Nephron progenitor cell (in vitro differentiated cells): Measurements from ENCODE around the gene KRT5.
A peak's percentile ranks its signal among the peaks of the same experiment; 100 is the strongest.
"Not testable (repeated sequence)": the region's sequence is repeated elsewhere in the genome, so short reads cannot be mapped to it uniquely, and the experiment has no call there.

ENCODE experiments used
- DNase-seq: peaks from one replicate; pipeline ENCODE4 v3.0.0; 2021
- H3K27ac Mint-ChIP-seq: 2 replicates; pipeline ENCODE4 v1.8.0; 2021; ENCODE audit warnings: mild to moderate bottlenecking, moderate library complexity, mixed read lengths
- H3K27me3 Mint-ChIP-seq: 2 replicates; pipeline ENCODE4 v1.8.0; 2021; ENCODE audit warnings: mild to moderate bottlenecking, low read depth, mixed read lengths; ENCODE audit not compliant: poor library complexity
- H3K36me3 Mint-ChIP-seq: 2 replicates; pipeline ENCODE4 v1.8.0; 2021; ENCODE audit warnings: low read depth, mixed read lengths
- H3K4me1 Mint-ChIP-seq: 2 replicates; pipeline ENCODE4 v1.8.0; 2021; ENCODE audit warnings: mixed read lengths
- H3K4me3 Mint-ChIP-seq: 2 replicates; pipeline ENCODE4 v1.8.0; 2021; ENCODE audit warnings: mild to moderate bottlenecking, moderate library complexity, mixed read lengths
- H3K9me3 Mint-ChIP-seq: 2 replicates; pipeline ENCODE4 v1.8.0; 2021; ENCODE audit warnings: mild to moderate bottlenecking, moderate library complexity, mixed read lengths
- TF ChIP-seq, protein P1 (sequence below): fragments of 200-600 bp; sonication (generic); IDR thresholded peaks from 2 replicates; pipeline ENCODE4 v1.5.0; 2021; ENCODE audit warnings: antibody characterized with exemption

KRT5 gene

DNA sequence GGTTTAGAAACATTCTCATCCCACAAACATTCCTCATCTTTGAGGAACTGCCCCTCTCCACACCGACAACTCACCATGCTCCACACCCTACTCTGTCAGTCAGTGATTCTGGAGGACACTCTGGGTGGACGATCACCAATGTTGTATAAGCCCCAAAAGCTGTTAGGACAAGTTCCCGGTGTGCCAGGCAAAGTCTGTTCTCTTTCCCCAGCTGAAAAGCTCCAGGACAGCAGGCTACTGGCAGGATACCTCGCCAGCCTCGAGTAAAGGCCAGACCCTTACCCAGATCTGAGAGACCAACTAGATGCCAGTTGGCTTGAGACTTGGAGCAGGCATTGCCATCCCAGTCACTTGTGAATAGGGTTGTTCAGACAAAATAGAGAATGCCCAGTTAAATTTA lies 12.0 kb downstream of the KRT5 start:
- DNase-seq = no peak
- H3K4me1 Mint-ChIP-seq = no peaks in the 10 kb centered on the region
- H3K27me3 Mint-ChIP-seq = no peaks in the 10 kb centered on the region
- TF ChIP-seq, protein P1, sequence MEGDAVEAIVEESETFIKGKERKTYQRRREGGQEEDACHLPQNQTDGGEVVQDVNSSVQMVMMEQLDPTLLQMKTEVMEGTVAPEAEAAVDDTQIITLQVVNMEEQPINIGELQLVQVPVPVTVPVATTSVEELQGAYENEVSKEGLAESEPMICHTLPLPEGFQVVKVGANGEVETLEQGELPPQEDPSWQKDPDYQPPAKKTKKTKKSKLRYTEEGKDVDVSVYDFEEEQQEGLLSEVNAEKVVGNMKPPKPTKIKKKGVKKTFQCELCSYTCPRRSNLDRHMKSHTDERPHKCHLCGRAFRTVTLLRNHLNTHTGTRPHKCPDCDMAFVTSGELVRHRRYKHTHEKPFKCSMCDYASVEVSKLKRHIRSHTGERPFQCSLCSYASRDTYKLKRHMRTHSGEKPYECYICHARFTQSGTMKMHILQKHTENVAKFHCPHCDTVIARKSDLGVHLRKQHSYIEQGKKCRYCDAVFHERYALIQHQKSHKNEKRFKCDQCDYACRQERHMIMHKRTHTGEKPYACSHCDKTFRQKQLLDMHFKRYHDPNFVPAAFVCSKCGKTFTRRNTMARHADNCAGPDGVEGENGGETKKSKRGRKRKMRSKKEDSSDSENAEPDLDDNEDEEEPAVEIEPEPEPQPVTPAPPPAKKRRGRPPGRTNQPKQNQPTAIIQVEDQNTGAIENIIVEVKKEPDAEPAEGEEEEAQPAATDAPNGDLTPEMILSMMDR = no peak
- H3K36me3 Mint-ChIP-seq = peaks cover 7% of the 10 kb centered on the region
- H3K4me3 Mint-ChIP-seq = no peak overlapping the region
- H3K9me3 Mint-ChIP-seq = peaks cover 21% of the 10 kb centered on the region
- no peak overlapping the region for H3K27ac Mint-ChIP-seq

GRCh38 chr12:52506858-52507715 lies 13.1 kb downstream of the KRT5 start:
- TF ChIP-seq, protein P1 = peak; percentile 55
- Mint-ChIP-seq H3K4me1 (no peaks in the 10 kb centered on the region), H3K27me3 (no peaks in the 10 kb centered on the region), H3K36me3 (peaks cover 7% of the 10 kb centered on the region), H3K27ac (no peak overlapping the region), H3K4me3 (no peak overlapping the region), H3K9me3 (peaks cover 28% of the 10 kb centered on the region)
- no peak for DNase-seq

- TF ChIP-seq, protein P1 = no peak
- no peak overlapping the region for H3K27ac Mint-ChIP-seq
- H3K4me3 Mint-ChIP-seq = no peak overlapping the region
- H3K27me3 Mint-ChIP-seq = no peaks in the 10 kb centered on the region
- no peaks in the 10 kb centered on the region for H3K36me3 Mint-ChIP-seq
- no peaks in the 10 kb centered on the region for H3K4me1 Mint-ChIP-seq
- H3K9me3 Mint-ChIP-seq = peaks cover 21% of the 10 kb centered on the region
- DNase-seq = no peak
These were observed 17.3 kb downstream of the KRT5 start for GRCh38 chr12:52502877-52503276.

DNA sequence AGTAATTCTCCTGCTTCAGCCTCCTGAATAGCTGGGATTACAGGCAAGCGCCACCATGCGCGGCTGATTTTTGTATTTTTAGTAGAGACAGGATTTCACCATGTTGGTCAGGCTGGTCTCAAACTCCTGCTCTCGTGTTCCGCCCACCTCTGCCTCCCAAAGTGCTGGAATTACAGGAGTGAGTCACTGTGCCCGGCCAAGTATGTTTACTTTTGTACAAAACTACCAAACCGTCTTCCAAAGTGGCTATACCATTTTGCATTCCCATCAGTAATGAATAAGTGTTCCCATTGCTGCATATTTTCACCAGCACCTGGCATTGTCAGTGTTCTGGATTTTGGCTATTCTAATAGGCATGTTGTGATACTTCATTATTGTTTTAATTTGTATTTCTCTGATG lies 18.7 kb downstream of the KRT5 start:
- Mint-ChIP-seq H3K4me1 (peaks cover 9% of the 10 kb centered on the region), H3K27ac (no peak overlapping the region), H3K9me3 (peaks cover 21% of the 10 kb centered on the region), H3K36me3 (no peaks in the 10 kb centered on the region), H3K4me3 (no peak overlapping the region), H3K27me3 (peaks cover 3% of the 10 kb centered on the region)
- TF ChIP-seq, protein P1 = no peak
- no peak for DNase-seq

DNA sequence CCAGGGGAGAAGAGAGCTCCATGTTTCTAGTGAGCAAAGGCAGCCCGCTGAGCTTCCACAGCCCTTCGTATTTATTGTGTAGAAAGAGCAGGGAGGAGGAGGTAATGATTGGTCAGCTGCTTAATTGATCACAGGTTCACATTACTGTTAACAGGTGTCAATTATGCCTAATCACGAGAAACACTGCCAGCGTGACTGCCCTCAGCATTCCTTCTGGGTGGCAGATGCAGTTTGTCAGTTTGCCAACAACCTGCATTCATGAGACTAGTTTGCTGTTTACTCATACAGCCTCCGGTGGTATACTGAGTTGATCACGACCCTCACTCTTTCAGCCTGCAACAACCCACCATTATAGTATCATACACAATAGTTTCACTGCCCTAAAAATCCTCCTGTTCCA lies 19.6 kb downstream of the KRT5 start:
- not testable (repeated sequence) for H3K36me3 Mint-ChIP-seq, H3K4me3 Mint-ChIP-seq, DNase-seq, H3K27me3 Mint-ChIP-seq, H3K27ac Mint-ChIP-seq
- peaks cover 18% of the 10 kb centered on the region for H3K4me1 Mint-ChIP-seq
- peaks cover 21% of the 10 kb centered on the region for H3K9me3 Mint-ChIP-seq

- no peak overlapping the region for H3K27ac Mint-ChIP-seq
- peaks cover 21% of the 10 kb centered on the region for H3K9me3 Mint-ChIP-seq
- TF ChIP-seq, protein P1 = no peak
- H3K4me1 Mint-ChIP-seq = peaks cover 24% of the 10 kb centered on the region
- no peak for DNase-seq
- H3K4me3 Mint-ChIP-seq = no peak overlapping the region
- no peaks in the 10 kb centered on the region for H3K36me3 Mint-ChIP-seq
- H3K27me3 Mint-ChIP-seq = peaks cover 7% of the 10 kb centered on the region
These were observed 20.2 kb downstream of the KRT5 start for GRCh38 chr12:52499806-52500560.
